Measurements from ENCODE around the gene IPO13. TPM values are rescaled to one million over a fixed set of nuclear protein-coding genes. Genes with fewer than 3 reads are reported as not detected.

The IPO13 gene
- total RNA-seq, 1 donor from 2014 or later, result 31.4 TPM

- intact Hi-C loops (cut with micrococcal nuclease), result no loop called here
Measured at GRCh38 chr1:43982241-43982640, 35.5 kb downstream of the IPO13 start.

DNA sequence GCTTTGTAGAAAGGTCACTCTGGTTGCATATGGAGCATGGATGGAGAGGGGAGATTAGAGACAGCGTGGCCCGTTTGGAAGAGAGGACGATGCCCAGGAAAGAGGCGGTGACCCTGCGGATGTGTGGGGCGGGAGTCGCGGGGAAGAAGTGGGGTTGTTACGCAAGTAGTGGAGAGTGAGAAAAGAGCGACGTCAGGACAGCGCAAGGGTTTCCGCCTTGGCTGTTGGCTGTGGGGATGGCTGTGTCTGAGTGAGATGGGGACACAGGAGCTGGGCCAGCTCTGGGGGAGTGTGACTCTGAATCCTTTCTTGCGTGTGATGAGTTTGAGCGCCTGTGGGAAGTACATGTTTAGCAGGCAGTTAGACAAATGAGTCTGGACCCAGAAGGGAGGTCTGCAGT, 36.1 kb downstream of the IPO13 start:
- intact Hi-C loops (cut with micrococcal nuclease), result no loop called here

DNA sequence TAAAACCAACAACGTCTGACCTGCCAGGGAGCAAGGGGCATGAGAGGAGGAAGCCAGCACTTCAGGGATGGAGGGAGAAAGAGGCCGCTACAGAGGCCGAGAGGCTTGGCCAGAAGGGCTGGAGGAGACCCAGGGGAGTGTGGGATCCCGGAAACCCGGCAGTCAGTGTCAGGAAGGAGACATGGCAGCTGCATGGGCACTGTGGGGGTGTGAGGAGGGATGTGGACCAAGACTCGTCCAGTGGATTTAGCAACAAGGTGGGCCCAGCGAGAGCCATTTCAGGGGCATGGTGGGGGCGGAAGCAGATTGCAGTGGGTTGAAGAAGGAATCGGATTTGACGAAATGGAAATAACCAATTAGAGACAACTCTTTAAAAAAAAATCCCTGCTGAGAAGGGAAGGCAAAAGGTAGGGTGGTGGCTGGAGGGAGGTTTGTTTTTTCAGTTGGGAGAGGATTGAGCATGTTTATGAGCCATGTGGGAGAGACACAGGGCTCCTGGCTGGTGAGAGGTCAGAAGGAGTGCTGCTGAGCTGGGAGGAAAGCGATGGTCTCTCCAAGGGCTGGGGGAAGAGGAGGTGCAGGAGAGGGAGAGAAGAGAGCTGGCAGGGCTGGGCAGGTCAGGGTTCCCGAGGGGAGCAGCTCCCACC, 36.6 kb downstream of the IPO13 start:
- intact Hi-C loops (cut with micrococcal nuclease), result no loop called here

- intact Hi-C loops (cut with micrococcal nuclease), result no loop called here
Measured at GRCh38 chr1:43984855-43985254, 38.1 kb downstream of the IPO13 start.

DNA sequence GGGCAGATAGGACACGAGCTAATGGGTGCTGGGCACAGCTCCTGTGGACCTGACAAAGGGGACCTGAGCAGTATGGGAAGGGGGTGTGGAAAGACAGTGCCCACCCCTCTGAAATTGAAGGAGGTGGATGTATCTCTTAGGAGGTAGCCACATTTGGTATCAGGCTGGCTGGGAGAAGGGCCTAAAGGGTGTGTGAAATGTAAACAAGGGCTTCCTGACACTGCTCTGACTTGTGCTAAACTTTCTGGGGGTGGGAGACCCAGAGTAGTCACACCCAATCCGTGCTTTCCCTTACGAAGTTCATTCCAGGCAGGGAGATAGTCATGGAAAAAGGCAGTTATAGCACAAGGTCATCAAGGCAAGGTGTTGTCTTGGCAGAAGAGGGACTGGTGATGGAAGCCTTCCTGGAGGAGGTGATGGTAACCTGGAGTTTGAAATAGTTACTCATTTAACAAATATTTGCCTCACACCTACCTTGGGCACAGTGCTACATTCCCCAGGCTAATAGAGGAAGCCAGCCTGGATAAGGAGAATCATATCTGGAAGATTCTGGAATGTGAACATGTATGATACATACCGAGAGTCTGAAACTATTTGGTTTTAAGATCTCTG, 39.3 kb downstream of the IPO13 start:
- intact Hi-C loops (cut with micrococcal nuclease), result no loop called here

DNA sequence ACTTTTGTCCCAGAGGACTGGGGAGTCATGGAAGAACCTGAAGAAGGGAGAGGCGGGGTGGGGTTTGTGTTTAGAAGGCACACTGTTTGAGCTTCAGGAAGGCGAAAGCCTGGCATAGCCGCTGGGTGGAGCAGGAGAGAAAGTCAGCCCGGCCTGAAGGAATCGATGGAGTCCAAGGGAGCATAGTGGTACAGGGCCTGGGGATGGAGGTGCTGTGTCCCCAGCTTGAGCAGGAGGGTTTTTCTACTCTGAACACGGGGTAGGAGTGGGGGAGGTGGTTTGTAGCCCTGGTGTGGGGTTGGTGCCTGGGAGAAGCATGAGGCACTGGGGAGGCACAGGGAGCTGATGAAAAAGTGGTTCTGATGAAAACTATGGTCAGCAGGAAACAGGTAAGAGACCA, 40.0 kb downstream of the IPO13 start:
- intact Hi-C loops (cut with micrococcal nuclease), result no loop called here

DNA sequence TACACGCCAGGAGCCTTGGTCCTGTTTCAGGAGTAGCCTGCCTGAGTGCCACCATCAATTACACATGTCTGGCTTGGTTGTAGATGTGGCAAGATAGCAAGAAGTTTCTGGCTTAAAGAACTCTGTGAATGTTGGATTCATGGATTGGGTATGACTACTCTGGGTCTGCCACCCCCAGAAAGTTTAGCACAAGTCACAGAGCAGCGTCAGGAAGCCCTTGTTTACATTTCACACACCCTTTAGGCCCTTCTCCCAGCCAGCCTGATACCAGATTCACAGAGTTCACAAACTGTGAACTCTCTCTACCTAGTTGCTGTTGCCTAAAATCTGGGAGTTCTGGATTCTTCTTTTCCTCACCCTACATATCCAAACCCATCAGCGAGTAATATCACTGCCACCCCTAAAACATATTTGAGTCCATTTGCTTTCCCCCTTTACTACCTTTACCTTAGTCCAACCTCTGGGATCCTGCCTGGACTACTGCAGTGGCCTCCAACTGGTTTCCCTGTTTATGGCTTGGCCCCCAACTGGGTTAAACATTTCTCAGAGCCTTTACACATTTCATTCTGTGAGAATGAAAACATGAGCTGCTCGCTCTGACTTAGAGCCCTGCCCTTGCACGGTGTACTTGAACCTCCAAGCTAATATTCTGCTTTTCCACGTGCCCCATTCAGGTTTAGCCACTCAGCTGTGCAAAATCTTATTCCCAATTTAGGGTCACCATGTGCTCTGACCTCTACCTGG, 40.6 kb downstream of the IPO13 start:
- intact Hi-C loops (cut with micrococcal nuclease), result no loop called here

- intact Hi-C loops (cut with micrococcal nuclease), result loop anchor here (1.0 to 2.0 kb wide), 6 partner anchors 16 to 340 kb away; partner anchors contain the start of genes ATP6V0B, DMAP1, IPO13 and KDM4A
Measured at GRCh38 chr1:43990271-43991199, 43.8 kb downstream of the IPO13 start.

- intact Hi-C loops (cut with micrococcal nuclease), result loop anchor here (1.0 to 2.0 kb wide), 6 partner anchors 17 to 341 kb away; partner anchors contain the start of genes ATP6V0B, DMAP1, IPO13 and KDM4A
Measured at GRCh38 chr1:43991200-43991475, 44.4 kb downstream of the IPO13 start.

DNA sequence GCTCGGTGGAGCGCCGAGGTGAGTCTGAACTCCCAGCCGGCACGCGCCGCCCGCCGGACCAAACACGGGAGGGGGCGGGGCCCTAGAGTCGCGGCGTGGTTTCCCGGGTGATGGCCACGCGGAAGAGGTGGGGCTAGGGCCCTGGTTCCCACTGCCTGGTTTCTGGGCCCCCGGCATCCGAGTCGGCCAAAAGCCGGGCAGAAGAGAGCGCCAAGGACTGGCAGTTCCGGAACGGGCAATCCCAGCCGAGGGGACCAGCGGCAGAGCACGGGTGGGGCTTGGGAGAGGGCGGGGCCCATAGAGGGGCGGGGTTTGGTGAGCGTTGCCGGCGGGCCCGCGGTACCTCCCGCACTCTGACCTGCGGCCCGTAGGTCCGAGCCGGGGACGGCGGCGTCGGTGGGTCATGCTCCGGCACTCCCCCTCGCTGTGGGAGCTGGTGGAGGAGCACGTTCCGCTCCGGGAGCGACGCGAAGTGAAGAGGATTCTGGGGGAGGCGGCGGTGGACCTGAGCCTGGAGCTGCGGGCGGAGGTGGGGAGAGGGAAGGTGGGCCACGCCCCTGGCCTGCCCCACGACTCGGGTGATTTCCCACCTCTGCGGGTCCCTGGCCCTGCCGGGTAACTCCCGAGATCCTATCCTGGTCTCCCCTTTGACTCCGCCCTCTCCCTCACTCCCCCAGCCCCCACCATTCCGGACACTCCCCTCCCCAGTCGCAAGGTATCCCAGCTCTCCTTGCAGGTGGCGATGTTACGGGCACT, 44.9 kb downstream of the IPO13 start, which contains the start of gene CCDC24:
Gene CCDC24 (plus strand): TSS at position 124 of the 756 bp plus-strand sequence. CDS start 280 bp downstream, at position 404.
- intact Hi-C loops (cut with micrococcal nuclease), result loop anchor here (1.0 to 2.0 kb wide), 6 partner anchors 17 to 341 kb away; partner anchors contain the start of genes ATP6V0B, DMAP1, IPO13 and KDM4A

DNA sequence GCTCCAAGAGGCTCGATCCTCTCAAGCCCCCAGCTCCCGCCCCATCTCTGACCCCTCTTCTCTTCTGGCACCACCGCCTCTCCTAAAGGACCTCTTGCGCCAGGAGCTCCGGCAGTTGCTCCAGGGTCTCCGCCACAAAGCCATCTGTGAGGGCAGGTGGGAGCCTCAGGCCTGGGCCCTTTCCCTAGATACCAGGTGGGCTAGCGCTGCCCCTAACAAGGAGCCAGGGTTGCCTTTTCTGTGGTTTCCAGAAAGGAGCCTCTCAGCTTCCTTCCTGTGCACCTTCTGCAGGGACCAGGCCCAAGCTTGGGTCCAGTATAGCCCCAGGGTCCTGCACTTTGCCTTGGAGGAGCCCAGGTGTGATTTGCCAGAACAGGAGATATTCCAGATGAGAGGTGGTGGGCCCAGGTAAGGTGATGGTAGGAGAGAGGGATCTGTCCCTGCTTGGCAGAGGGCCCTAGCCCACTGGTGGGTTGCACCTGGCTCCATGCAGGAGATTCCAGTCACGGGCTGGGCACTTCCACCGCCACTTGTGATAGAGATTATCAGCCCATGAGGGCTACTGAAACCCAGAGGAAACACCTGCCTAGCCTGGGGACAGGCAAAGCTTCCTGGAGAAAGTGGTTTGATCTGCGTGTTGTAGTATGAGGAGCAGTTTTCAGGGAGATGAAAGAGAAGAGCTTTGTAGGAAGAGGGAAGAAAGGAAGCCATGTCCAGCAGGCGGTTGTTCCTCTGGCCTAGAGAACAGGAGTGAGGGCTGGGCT, 45.7 kb downstream of the IPO13 start:
- intact Hi-C loops (cut with micrococcal nuclease), result no loop called here

DNA sequence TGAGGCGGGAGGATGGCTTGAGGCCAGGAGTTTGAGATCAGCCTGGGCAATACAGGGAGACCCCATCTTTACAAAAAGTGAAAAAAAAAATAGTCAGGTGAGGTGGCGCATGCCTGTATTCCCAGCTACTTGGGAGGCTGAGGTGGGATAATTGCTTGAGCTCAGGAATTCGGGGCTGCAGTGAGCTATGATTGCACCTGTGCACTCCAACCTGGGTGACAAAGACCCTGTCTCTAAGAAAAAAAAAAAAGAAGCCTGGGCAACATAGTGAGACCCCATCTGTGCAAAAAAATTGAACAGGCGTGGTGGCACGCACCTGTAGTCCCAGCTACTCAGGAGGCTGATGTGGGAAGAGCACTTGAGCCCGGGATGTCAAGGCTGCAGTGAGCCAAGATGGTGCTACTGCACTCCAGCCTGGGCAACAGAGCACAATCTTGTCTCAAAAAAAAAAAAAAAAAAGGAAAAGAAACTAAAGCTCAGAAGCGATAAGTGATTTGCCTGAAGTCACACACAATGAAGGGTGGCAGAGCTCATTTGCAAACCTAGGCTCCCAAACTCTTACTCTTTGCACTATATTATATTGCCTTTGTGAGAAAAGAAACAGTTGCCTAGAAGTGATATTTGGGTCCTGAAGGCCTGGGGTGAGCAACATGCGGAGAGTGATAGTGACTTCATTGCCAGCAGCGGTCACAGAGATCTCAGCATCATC, 46.6 kb downstream of the IPO13 start:
- intact Hi-C loops (cut with micrococcal nuclease), result no loop called here

GRCh38 chr1:43994071-43994470, 47.3 kb downstream of the IPO13 start:
- intact Hi-C loops (cut with micrococcal nuclease), result no loop called here

DNA sequence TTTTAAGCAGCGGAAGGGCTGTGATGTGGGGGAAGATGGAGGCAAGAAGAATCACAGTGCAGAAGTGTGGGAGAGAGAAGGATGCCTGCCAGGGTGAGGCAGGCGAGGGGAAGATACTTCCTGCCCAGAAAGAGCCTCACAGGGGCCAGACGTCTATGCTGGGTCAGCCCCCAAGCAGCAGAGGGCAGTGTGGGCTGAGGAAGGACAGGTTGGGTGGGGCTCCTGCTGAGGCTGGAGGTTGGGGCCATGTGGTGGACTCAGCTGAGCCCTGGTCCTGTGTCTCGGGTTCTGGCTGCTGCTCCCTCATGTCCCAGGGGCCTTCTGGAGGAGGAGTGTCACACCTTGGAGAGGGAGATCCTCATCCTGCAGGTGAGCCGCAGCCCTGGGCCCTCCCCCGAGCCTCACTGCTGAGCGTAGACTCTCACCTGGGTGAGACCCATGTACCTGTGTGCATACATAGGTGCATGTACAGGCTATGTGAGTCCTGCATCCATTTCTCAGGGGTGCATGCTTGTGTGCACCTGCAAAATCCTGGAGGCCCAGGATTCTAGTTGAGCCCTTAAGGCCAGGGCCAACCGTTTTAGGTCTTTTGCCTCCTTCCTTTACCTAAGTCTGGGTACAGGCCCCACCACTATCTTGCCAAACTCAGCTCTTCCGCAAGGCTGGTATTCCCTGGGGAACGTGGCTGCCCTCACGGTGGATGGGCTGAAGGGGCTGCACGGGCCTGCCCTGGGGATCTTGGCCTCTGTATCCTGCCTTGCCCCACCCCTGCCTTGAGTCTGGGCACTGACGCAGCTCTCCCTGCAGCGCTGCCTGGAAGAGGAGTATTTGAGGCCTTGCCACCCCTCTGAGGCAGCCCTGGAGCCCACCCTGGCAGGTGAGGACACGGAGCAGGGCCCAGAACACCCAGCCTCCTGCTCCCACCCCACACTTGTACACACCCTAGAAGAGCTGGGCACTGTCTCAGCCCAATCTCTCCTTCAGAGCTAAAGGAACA, 48.3 kb downstream of the IPO13 start:
- intact Hi-C loops (cut with micrococcal nuclease), result no loop called here

- intact Hi-C loops (cut with micrococcal nuclease), result no loop called here
Measured at GRCh38 chr1:43995984-43996732, 49.4 kb downstream of the IPO13 start.

DNA sequence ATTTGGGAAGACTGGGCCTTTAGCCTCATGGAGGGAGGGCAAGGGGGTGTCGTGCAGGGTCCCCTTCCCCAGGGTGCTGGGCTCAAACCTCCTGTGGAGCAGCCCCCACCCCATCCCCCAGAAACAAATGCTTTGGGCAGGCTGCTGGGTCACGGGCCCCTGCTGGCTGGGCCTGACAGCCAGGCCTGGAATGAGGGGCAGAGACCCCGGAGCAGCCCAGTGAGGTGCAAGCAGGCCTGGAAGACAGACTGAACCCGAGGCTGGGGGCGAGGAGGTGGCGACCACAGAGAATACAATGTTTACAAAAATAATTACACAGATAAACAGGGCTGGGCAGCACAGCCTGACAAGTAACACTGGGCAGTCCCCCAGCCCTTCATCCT, 50.0 kb downstream of the IPO13 start:
- intact Hi-C loops (cut with micrococcal nuclease), result no loop called here

DNA sequence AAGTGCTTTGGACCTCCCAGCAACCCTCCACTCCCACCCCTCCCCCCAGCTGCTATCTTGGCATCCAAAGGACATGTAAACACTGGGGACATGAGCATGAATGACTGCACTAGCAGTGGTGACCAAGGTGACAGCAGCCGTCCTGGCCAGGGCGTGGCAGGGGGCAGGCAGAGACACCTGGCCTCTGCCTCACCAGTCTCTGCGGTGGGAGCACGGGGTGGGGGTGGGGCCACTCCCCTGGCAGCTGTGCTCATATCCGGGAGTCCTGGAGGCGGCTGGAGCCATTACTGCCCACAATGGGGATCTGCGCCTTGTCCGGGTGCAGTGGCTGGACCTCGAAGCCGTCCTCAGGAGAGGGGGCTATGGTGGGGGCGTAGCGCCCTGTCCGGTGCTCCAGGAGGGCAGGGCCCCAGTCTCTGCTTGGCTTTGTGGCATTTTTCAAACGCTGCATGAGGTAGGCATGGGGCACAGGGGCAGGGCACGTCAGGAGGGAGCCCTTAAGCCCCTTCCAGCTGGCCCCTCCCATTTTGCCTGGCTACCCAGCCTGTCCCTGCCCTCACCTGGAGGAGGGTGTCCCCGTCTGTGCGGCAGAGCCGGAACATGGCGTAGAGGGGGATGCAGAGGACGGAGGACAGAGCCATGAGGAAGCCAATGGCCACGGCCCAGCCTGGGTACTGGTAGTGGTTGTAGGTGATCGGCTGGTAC, 50.7 kb downstream of the IPO13 start:
- intact Hi-C loops (cut with micrococcal nuclease), result no loop called here
